ENCODE data around the gene SFXN5. TPM values are rescaled to one million over a fixed set of nuclear protein-coding genes. Genes with fewer than 3 reads are reported as not detected.
A peak's percentile ranks its signal among the peaks of the same experiment; 100 is the strongest.

SFXN5 gene
- total RNA-seq, 2 donors from 2014 or later, result 7.6 to 10.3 TPM

DNA sequence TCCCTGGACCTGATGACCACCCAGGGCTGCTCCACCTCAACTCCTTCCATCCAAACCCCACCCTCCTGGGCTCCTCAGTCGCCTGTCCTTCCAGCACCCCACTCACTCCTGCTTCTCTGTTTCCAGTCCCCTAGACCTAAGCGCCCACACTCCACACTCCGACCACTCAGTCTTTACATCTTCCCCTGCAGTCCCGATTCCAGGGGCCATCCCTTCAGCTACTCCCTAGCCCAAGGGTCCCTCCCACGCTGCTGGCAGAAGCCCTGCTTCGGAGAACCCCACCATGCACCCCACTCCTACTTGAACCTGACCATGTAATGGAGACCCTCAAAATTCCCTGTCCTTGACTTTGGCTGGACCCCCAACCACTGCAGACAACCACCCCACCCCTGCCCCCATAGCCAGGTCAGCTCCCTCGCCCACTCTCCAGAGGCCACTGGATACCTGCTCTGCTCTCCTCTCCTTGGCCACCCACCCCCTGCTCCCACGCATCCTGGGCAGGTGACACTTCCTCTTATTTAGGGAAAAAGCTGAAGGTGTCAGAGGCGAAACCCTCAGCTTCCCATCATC is 126.0 kb downstream of the SFXN5 start:
- H3K4me3 Mint-ChIP-seq, result no peak overlapping the region
- no peaks in the 10 kb centered on the region for H3K27me3 Mint-ChIP-seq
- no peak for ATAC-seq (replicated peaks)
- no peaks in the 10 kb centered on the region for H3K36me3 Mint-ChIP-seq (ENCODE audit: low read depth)
- no peak overlapping the region for H3K27ac Mint-ChIP-seq
- H3K4me1 Mint-ChIP-seq, result no peaks in the 10 kb centered on the region
- no peaks in the 10 kb centered on the region for H3K9me3 Mint-ChIP-seq

DNA sequence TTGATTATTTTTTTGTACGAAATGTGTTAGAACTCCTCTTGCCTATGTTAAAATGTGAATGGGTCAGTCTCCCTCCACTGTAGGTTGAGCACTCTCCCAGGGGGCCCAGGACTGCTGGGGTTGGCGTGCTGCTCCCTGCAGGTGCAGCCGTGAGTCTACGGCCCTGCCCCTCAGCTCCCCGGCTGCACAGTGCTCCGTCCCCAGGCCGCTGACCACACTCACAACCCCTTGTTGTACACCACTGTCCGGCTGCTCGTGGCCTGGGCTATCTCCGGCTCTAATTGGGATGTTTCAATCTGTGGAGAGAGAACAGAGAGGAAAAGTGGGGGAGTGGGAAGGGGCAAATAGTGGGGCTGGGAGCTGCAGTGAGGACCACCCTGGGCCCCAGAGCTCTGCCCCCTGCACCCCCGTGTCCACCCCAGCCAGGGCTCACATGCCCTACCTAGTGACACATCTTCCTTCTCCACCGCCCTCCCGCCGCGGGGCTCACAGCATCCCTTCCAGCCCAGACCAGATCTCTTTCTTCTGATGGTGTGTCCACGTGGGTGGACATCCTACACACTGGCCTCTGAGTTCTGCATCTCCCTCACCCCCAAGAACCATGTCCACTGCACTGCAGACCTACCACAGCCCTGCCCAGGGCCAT is 126.6 kb downstream of the SFXN5 start:
- H3K27ac Mint-ChIP-seq, result no peak overlapping the region
- no peak overlapping the region for H3K4me3 Mint-ChIP-seq
- no peaks in the 10 kb centered on the region for H3K27me3 Mint-ChIP-seq
- no peaks in the 10 kb centered on the region for H3K36me3 Mint-ChIP-seq (ENCODE audit: low read depth)
- H3K4me1 Mint-ChIP-seq, result no peaks in the 10 kb centered on the region
- no peaks in the 10 kb centered on the region for H3K9me3 Mint-ChIP-seq
- ATAC-seq (replicated peaks), result no peak

DNA sequence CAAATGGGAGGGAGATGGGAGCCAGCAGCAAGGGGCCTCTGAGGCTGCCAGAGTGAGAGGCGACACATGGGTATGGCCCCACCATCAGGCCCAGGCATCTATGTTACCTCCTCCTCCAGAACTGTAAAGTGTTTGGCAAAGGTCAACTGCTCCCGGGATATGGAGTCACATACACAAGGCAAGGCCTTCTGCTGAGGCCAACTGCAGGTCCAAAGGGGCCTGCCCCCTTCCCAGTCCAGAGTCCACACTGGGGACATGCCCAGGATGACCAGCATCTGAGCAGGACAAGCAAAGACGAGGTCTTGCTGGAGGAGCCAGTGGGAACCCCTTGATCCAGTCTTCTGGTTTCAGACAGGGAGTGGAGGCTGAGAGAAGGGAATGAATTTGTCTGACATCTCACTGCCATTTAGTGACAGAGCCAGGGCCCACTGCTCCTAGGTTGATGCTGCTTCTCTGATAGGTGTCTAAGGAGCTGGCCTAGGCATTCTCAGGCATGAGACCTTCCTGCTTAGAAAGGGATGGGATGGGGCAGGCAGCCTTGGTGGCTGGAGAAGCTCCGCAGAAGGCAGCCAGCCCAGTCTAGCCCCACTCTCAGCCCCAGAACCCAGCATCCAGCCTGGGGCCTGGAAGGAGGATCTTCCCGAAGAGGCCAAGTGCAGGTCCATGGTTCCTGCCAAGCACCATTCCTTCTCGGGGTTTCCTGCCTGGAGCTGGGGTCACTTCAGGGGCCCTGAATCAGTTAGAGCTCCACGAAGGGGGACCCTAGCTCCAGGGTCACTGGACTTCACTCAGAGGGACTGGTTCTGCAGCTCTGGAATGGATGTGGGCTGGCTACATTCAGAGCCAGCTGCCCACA is 127.7 kb downstream of the SFXN5 start:
- no peak overlapping the region for H3K4me3 Mint-ChIP-seq
- H3K36me3 Mint-ChIP-seq (ENCODE audit: low read depth), result no peaks in the 10 kb centered on the region
- no peak for ATAC-seq (replicated peaks)
- no peak overlapping the region for H3K27ac Mint-ChIP-seq
- H3K9me3 Mint-ChIP-seq, result no peaks in the 10 kb centered on the region
- no peaks in the 10 kb centered on the region for H3K4me1 Mint-ChIP-seq
- no peaks in the 10 kb centered on the region for H3K27me3 Mint-ChIP-seq

DNA sequence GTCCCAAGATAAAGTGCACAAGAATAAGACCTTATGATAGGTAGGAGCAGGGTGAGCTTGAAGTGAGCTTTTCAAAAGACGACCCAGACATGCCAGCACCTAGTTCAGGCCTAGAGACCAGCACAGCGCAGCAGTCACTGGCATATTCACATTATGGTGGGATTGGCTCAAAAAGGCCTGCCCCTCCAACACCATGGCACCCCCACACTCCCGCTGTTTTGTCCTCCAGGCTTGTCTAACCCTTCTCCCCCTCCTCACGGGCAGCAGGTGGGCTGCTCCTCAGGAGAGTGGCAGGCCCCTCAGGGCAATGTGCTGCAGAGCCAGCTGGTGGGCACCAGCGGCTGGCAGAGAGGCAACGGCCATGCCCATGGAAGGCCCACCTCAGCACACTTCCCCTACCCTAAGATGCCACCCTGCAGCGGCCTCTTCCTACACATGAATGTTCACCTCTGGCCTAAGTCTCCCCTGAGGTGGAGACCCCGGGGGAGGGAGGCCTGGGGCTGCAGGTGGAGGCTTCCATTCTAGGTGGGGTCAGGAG is 128.6 kb downstream of the SFXN5 start:
- no peaks in the 10 kb centered on the region for H3K27me3 Mint-ChIP-seq
- no peak for ATAC-seq (replicated peaks)
- no peaks in the 10 kb centered on the region for H3K9me3 Mint-ChIP-seq
- no peak overlapping the region for H3K27ac Mint-ChIP-seq
- no peaks in the 10 kb centered on the region for H3K4me1 Mint-ChIP-seq
- H3K4me3 Mint-ChIP-seq, result no peak overlapping the region
- H3K36me3 Mint-ChIP-seq (ENCODE audit: low read depth), result no peaks in the 10 kb centered on the region

DNA sequence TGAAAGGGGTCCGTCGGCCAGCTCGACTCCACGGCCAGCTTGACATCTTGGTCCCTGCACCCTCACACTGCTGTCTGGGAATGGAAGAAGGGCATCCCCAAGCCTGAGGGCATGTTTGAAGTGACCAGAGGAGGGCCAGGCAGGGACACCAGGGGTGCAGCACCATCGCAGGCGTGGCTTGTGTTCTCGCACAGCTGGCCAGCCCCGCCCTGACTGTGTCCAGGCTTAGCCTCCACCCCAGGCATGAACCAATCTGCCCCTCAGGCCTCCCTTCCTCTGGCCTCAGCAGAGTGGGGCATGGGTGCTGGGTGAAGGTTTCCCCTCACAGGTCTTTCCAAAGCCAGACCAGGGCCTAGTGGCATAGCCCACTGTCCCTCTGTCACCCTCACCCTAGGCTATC is 129.2 kb downstream of the SFXN5 start:
- Mint-ChIP-seq H3K4me3 (no peak overlapping the region), H3K27me3 (no peaks in the 10 kb centered on the region), H3K36me3 (ENCODE audit: low read depth) (no peaks in the 10 kb centered on the region), H3K27ac (no peak overlapping the region), H3K9me3 (no peaks in the 10 kb centered on the region), H3K4me1 (no peaks in the 10 kb centered on the region)
- no peak for ATAC-seq (replicated peaks)

DNA sequence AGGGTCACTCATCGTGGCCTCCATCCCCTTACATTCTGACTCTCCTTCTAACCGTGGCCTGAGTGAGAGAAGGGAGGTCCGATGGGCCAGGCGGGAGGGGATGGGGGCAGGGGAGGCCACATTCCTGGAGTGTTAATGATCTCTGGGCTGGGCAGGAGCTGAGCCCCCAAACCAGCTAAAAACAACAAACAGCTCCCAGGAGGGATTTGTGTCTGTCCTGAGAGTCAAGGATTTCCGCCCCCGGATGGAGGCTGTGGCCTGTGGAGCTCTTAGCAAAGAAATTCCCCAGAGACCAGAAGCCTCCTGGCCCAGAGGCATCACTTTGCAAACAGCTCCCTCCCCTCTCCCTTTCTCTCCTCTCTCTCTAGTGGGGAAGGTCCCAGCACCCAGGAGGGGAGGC is 130.7 kb downstream of the SFXN5 start:
- H3K4me1 Mint-ChIP-seq, result no peaks in the 10 kb centered on the region
- H3K36me3 Mint-ChIP-seq (ENCODE audit: low read depth), result no peaks in the 10 kb centered on the region
- H3K27ac Mint-ChIP-seq, result no peak overlapping the region
- peaks cover 3% of the 10 kb centered on the region for H3K27me3 Mint-ChIP-seq
- no peak for ATAC-seq (replicated peaks)
- no peak overlapping the region for H3K4me3 Mint-ChIP-seq
- H3K9me3 Mint-ChIP-seq, result no peaks in the 10 kb centered on the region

DNA sequence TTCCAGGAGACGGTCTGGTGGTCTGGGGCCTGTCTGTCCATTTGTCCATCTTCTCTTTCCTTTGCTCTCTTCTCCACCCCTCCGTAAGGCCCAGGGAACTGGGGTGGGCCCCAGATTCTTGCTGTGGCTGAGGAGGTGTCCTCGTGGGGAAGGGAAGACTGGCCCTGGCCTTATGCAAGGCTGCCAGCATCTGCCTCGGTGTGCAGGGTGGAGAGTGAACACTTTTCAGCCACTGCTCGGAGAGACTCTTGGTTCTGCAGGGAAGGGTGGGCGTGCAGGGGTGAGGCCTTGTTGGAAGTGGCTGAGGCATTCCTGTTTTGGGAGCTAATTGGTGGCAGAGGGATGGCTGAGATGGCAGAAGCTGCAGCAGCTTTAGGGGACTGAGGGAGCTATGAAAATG is 131.2 kb downstream of the SFXN5 start:
- no peaks in the 10 kb centered on the region for H3K36me3 Mint-ChIP-seq (ENCODE audit: low read depth)
- no peak for ATAC-seq (replicated peaks)
- no peak overlapping the region for H3K27ac Mint-ChIP-seq
- peaks cover 8% of the 10 kb centered on the region for H3K27me3 Mint-ChIP-seq
- H3K9me3 Mint-ChIP-seq, result no peaks in the 10 kb centered on the region
- no peak overlapping the region for H3K4me3 Mint-ChIP-seq
- peaks cover under 1% of the 10 kb centered on the region for H3K4me1 Mint-ChIP-seq

DNA sequence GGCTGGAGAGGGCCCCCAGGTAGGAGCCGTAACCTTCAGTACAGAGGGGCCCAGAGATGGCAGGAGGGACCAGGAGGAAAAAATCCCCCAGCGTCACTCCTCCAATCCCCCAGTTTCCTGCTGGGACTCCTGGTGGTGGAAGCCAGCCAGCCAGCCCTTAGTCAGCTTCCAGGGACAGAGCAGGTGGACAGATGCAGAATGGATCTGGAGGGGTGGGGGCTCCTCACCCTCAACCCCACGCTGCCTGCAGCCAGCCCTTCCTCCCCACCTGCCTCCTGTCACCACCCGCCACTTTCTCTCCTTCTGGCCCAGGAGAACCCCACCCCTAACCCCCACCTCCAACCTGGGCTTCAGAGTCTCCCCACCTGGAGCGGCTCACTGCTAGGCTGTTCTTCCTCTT is 133.1 kb downstream of the SFXN5 start:
- Mint-ChIP-seq H3K9me3 (no peaks in the 10 kb centered on the region), H3K27me3 (peaks cover 13% of the 10 kb centered on the region), H3K36me3 (ENCODE audit: low read depth) (no peaks in the 10 kb centered on the region), H3K4me3 (no peak overlapping the region), H3K27ac (no peak overlapping the region), H3K4me1 (peaks cover 6% of the 10 kb centered on the region)
- no peak for ATAC-seq (replicated peaks)

DNA sequence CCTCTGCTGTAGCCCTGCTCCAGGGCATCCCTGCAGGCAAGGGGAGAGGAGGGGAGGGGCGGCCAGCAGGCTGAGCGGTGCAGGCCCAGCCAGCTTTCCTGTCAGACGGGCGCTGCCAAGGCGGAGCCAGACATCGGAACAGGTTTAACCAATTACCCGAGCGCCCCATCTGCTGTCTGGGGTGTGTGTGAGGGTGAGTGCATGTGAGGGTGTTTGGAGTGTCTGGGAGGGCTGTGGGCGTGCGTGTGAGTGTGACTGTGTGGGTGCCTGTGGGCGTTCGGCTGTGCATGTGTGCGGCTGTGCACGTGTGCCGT is 134.2 kb downstream of the SFXN5 start:
- H3K36me3 Mint-ChIP-seq (ENCODE audit: low read depth), result no peaks in the 10 kb centered on the region
- ATAC-seq (replicated peaks), result no peak
- H3K4me1 Mint-ChIP-seq, result peaks cover 6% of the 10 kb centered on the region
- no peak overlapping the region for H3K4me3 Mint-ChIP-seq
- no peaks in the 10 kb centered on the region for H3K9me3 Mint-ChIP-seq
- H3K27me3 Mint-ChIP-seq, result peaks cover 13% of the 10 kb centered on the region
- no peak overlapping the region for H3K27ac Mint-ChIP-seq

DNA sequence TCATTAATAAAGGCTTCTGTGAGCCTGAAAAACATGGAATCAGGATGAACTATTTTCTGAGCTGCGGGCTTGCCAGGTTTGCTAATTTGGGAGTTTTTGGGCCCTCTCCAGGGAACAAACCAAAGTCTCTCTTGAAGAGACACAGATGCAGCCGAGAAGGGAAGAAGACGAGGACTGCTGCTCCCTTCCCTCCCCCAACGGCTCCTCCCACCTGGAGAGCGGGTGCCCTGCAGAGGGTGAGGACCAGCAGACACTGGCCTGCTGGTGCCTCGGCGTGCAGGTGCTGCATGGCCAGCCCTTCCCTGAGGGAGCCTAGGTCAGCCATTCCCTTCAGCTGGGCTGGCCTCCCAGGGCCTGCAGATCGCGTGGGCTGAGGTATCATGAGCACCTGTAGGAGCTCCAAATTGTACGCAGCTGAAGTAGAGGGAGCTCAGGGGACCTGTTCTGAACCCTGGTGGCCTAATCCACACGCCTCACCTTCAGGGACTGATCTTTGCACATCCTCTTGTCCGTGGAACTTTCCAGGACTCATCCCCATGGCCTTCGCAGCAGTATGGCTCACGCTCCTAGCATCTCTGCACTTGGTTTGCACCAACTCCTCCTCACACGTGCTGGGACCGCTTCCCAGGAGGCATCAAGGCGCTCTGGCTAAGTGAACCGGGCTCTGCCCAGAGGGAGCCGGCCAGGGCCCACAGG is 134.7 kb downstream of the SFXN5 start:
- Mint-ChIP-seq H3K4me1 (peaks cover 6% of the 10 kb centered on the region), H3K27ac (no peak overlapping the region), H3K9me3 (no peaks in the 10 kb centered on the region), H3K36me3 (ENCODE audit: low read depth) (no peaks in the 10 kb centered on the region), H3K4me3 (no peak overlapping the region), H3K27me3 (peaks cover 13% of the 10 kb centered on the region)
- no peak for ATAC-seq (replicated peaks)

DNA sequence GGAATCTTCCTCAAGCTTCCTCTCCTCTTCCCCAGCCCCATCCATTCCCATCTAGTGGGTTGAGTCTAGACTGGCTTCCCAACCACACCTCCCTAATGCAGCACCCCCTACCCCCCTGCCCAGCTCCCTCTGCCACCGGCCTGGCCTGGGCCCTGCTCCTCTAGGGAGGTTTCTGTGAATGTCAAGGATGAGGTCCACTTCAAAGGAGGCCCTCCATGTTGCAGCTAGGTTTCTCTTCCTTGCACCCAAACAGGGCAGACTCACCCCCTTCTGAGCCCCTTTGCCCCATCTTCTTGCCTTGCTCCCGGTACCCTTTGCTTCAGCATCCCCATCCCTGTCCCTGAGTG is 135.9 kb downstream of the SFXN5 start:
- Mint-ChIP-seq H3K9me3 (no peaks in the 10 kb centered on the region), H3K4me1 (peaks cover 6% of the 10 kb centered on the region), H3K4me3 (no peak overlapping the region), H3K27me3 (peaks cover 16% of the 10 kb centered on the region), H3K27ac (no peak overlapping the region), H3K36me3 (ENCODE audit: low read depth) (no peaks in the 10 kb centered on the region)
- no peak for ATAC-seq (replicated peaks)

DNA sequence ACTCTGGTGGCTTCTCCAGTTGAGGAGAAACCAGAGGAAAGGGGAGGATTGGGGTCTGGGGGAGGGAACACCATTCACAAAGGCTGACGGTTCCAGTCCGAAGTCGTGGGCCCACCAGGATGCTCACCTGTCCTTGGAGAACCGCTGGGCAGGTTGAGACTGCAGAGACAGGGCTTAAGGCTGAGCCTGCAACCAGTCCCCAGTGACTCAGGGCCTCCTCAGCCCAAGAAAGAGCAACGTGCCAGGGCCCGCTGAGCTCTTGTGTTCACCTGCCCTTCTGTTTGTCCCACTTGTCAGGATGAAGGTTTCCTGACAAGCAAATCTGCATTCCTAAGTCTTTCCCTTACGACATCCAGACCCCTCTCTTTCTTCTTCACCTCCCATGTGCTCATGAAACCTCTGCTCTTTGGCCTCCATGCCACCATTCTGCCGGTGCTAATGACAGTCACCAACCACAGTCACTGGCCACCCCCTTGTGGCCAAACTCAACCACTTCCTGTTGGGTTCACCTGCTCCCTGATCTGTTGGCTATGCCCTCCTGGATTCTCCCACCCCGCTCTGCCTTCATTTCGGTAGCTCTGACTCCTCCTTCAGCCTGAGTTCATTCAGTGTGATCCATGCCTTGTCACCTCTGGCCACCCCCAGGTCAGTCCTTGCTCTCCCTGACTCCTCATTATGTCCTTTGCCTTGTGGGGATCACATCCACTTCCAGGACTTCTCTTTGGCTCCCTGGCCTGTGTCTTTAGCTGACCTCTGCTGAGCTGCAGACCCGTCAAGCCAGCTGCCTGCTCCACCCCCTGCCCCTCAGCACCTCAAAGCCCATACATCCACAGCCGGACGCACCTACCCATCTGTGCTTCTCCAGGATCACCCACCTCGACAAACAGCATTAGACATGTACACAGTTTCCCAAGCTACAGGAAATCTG is 136.6 kb downstream of the SFXN5 start:
- peaks cover 6% of the 10 kb centered on the region for H3K4me1 Mint-ChIP-seq
- ATAC-seq (replicated peaks), result peak; percentile 14
- H3K27ac Mint-ChIP-seq, result no peak overlapping the region
- H3K27me3 Mint-ChIP-seq, result peaks cover 16% of the 10 kb centered on the region
- H3K9me3 Mint-ChIP-seq, result no peaks in the 10 kb centered on the region
- no peaks in the 10 kb centered on the region for H3K36me3 Mint-ChIP-seq (ENCODE audit: low read depth)
- H3K4me3 Mint-ChIP-seq, result no peak overlapping the region

DNA sequence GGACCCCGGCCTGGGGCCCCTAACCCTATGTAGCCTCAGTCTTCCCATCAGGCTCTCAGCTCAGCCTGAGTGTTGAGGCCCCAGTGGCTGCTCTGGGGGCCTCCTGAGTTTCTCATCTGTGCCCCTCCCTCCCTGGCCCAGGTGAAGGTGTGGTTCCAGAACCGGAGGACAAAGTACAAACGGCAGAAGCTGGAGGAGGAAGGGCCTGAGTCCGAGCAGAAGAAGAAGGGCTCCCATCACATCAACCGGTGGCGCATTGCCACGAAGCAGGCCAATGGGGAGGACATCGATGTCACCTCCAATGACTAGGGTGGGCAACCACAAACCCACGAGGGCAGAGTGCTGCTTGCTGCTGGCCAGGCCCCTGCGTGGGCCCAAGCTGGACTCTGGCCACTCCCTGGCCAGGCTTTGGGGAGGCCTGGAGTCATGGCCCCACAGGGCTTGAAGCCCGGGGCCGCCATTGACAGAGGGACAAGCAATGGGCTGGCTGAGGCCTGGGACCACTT is 137.8 kb downstream of the SFXN5 start:
- Mint-ChIP-seq H3K4me3 (no peak overlapping the region), H3K27me3 (peaks cover 16% of the 10 kb centered on the region), H3K36me3 (ENCODE audit: low read depth) (no peaks in the 10 kb centered on the region), H3K27ac (no peak overlapping the region), H3K9me3 (no peaks in the 10 kb centered on the region), H3K4me1 (peaks cover 6% of the 10 kb centered on the region)
- no peak for ATAC-seq (replicated peaks)

DNA sequence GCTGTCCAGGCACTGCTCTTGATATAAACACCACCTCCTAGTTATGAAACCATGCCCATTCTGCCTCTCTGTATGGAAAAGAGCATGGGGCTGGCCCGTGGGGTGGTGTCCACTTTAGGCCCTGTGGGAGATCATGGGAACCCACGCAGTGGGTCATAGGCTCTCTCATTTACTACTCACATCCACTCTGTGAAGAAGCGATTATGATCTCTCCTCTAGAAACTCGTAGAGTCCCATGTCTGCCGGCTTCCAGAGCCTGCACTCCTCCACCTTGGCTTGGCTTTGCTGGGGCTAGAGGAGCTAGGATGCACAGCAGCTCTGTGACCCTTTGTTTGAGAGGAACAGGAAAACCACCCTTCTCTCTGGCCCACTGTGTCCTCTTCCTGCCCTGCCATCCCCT is 138.3 kb downstream of the SFXN5 start:
- H3K9me3 Mint-ChIP-seq, result no peaks in the 10 kb centered on the region
- no peak for ATAC-seq (replicated peaks)
- no peak overlapping the region for H3K27ac Mint-ChIP-seq
- H3K27me3 Mint-ChIP-seq, result peaks cover 16% of the 10 kb centered on the region
- peaks cover 6% of the 10 kb centered on the region for H3K4me1 Mint-ChIP-seq
- no peak overlapping the region for H3K4me3 Mint-ChIP-seq
- H3K36me3 Mint-ChIP-seq (ENCODE audit: low read depth), result no peaks in the 10 kb centered on the region
